OCI-LY7 (cell line): ENCODE results near the gene DHRSX. TPM values are rescaled to one million over a fixed set of nuclear protein-coding genes. Genes with fewer than 3 reads are reported as not detected.

Experiments used
- BruUV-seq: library from RNA; stranded (reverse); fragments of 400-500 nt; replicated peaks from 2 replicates; lab custom pipeline; 2021; lab: Mats Ljungman, UMichigan
- CTCF ChIA-PET: fragments of 300-600 bp; sonication (Branson Sonifier 250); formaldehyde crosslinking; loops from one replicate; lab custom pipeline; 2022; ENCODE audit warnings: antibody characterized with exemption; ENCODE audit not compliant: unreplicated experiment; lab: Charles Lee
- POLR2A ChIA-PET: fragments of 300-600 bp; sonication (Branson Sonifier 250); formaldehyde crosslinking; loops from one replicate; lab custom pipeline; 2022; ENCODE audit warnings: antibody characterized with exemption; lab: Charles Lee
- DNase-seq: peaks from one replicate; pipeline ENCODE4 v3.0.0-alpha.2; 2015; ENCODE audit warnings: low spot score
- H2AFZ ChIP-seq: fragments of 200-600 bp; sonication (generic), shearing (Covaris generic); 2 replicates; pipeline ENCODE4 v1.6.1; 2014; ENCODE audit warnings: mild to moderate bottlenecking, antibody characterized with exemption, low read length, moderate library complexity
- H3K27ac ChIP-seq: fragments of 200-600 bp; sonication (generic); 2 replicates; pipeline ENCODE4 v1.5.1; 2014; ENCODE audit warnings: mixed run types, low read depth, mild to moderate bottlenecking, moderate library complexity, low read length, inconsistent platforms; ENCODE audit not compliant: poor library complexity, severe bottlenecking
- H3K36me3 ChIP-seq: fragments of 200-600 bp; sonication (generic); 2 replicates; pipeline ENCODE4 v1.6.1; 2014; ENCODE audit warnings: mild to moderate bottlenecking, antibody characterized with exemption, low read length, moderate library complexity, mixed read lengths; ENCODE audit not compliant: insufficient read depth
- H3K4me1 ChIP-seq: fragments of 200-600 bp; sonication (generic); 2 replicates; pipeline ENCODE4 v1.5.1; 2014; ENCODE audit warnings: mild to moderate bottlenecking, low read length; ENCODE audit not compliant: insufficient read depth, poor library complexity, severe bottlenecking
- H3K4me2 ChIP-seq: fragments of 200-600 bp; sonication (generic); 2 replicates; pipeline ENCODE4 v1.6.1; 2014; ENCODE audit warnings: mild to moderate bottlenecking, low read length
- H3K4me3 ChIP-seq: fragments of 200-600 bp; sonication (generic); 2 replicates; pipeline ENCODE4 v1.5.1; 2014; ENCODE audit warnings: mild to moderate bottlenecking, low read depth, low read length; ENCODE audit not compliant: poor library complexity, severe bottlenecking
- H3K79me2 ChIP-seq: fragments of 200-600 bp; sonication (generic); 2 replicates; pipeline ENCODE4 v1.6.1; 2016; ENCODE audit warnings: low read depth, mild to moderate bottlenecking, low read length, moderate library complexity, mixed read lengths; ENCODE audit not compliant: insufficient read depth
- H3K9me2 ChIP-seq: fragments of 200-600 bp; sonication (generic); 2 replicates; pipeline ENCODE4 v1.6.1; 2016; ENCODE audit warnings: mild to moderate bottlenecking, low read length, mixed read lengths; ENCODE audit not compliant: insufficient read depth
- H3K9me3 ChIP-seq: fragments of 200-600 bp; sonication (generic); 2 replicates; pipeline ENCODE4 v1.6.1; 2014; ENCODE audit warnings: mild to moderate bottlenecking, mixed run types, low read length, mixed read lengths
- H4K20me1 ChIP-seq: fragments of 200-600 bp; sonication (generic); 2 replicates; pipeline ENCODE4 v1.6.1; 2014; ENCODE audit warnings: mild to moderate bottlenecking, antibody characterized with exemption, low read length, moderate library complexity, mixed read lengths; ENCODE audit not compliant: insufficient read depth
- CTCF ChIP-seq: fragments of 200-600 bp; sonication (generic); conservative IDR thresholded peaks from 2 replicates; pipeline ENCODE4 v1.5.1; 2014; ENCODE audit warnings: mild to moderate bottlenecking, antibody characterized with exemption, low read length, moderate library complexity, mixed read lengths
- EZH2phosphoT487 ChIP-seq: fragments of 200-600 bp; sonication (generic); IDR thresholded peaks from 2 replicates; pipeline ENCODE4 v1.6.1; 2018; ENCODE audit warnings: low read depth, borderline replicate concordance, mild to moderate bottlenecking, mixed run types, antibody characterized with exemption, low read length, moderate library complexity, mixed read lengths
- intact Hi-C: fragments of 100-400 bp; cut with micrococcal nuclease; formaldehyde crosslinking; loops from one replicate; pipeline ENCODE4 v1.10.0; 2022; ENCODE audit not compliant: unreplicated experiment
- total RNA-seq, 2 experiments: library from RNA; depleted of rRNA in 1 of 2; stranded (reverse); fragments of >200 nt in 1 of 2; shearing (Covaris generic) in 1 of 2; gene quantifications; 2 replicates each; pipeline ENCODE4 v1.2.3, GENCODE V29; 2014 to 2022

Gene DHRSX
- total RNA-seq, 2 experiments from 2014 or later = 25.2 to 30.9 TPM

- no TSS peak for BruUV-seq
- H3K9me2 ChIP-seq = no peaks in the 10 kb centered on the region
- no peaks in the 10 kb centered on the region for H3K4me1 ChIP-seq
- H3K4me3 ChIP-seq = no peak overlapping the region
- ChIA-PET CTCF (no interaction called here), POLR2A (no interaction called here)
- no peak overlapping the region for H3K27ac ChIP-seq
- H2AFZ ChIP-seq = no peak overlapping the region
- TF ChIP-seq EZH2phosphoT487 (no peak), CTCF (no peak)
- H3K36me3 ChIP-seq = no peaks in the 10 kb centered on the region
- DNase-seq = no peak
- no peaks in the 10 kb centered on the region for H4K20me1 ChIP-seq
- intact Hi-C loops = no loop called here
- H3K4me2 ChIP-seq = no peak overlapping the region
- no peaks in the 10 kb centered on the region for H3K9me3 ChIP-seq
- H3K79me2 ChIP-seq = no peaks in the 10 kb centered on the region
Measured at GRCh38 chrX:2374086-2374485, 126.7 kb downstream of the DHRSX start.

GRCh38 chrX:2373615-2374014, 127.2 kb downstream of the DHRSX start:
- no TSS peak for BruUV-seq
- no peak for DNase-seq
- TF ChIP-seq CTCF (no peak), EZH2phosphoT487 (no peak)
- Histone ChIP-seq H3K4me2 (no peak overlapping the region), H3K4me1 (no peaks in the 10 kb centered on the region), H3K4me3 (no peak overlapping the region), H3K27ac (no peak overlapping the region), H3K36me3 (no peaks in the 10 kb centered on the region), H3K9me3 (no peaks in the 10 kb centered on the region), H3K9me2 (no peaks in the 10 kb centered on the region), H2AFZ (no peak overlapping the region), H3K79me2 (no peaks in the 10 kb centered on the region), H4K20me1 (no peaks in the 10 kb centered on the region)
- ChIA-PET POLR2A (no interaction called here), CTCF (no interaction called here)
- intact Hi-C loops = no loop called here

DNA sequence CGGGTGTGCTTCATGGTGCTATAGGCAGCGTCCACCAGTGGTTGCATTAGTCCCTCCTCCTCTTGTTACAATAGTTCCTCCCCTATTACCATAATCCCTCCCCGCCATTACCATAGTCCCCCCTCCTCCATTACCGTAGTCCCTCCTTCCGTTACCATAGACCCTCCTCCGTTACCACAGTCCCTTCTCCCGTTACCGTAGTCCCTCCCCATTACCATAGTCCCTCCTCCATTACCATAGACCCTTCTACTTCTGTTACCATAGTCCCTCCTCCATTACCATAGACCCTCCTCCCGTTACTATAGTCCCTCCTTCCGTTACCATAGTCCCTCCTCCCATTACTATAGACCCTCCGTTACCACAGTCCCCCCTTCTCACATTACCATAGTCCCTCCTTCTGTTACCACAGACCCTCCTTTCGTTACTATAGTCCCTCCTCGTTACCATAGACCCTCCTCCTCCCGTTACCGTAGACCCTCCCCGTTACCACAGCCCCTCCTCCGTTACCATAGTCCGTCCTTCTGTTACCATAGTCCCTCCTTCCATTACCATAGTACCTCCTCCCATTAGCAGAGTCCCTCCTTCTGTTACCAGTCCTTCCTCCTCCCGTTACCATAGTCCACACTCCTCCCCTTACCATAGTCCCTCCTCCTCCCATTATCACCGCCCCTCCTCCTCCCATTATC, 129.6 kb downstream of the DHRSX start:
- no peak overlapping the region for H2AFZ ChIP-seq
- TF ChIP-seq EZH2phosphoT487 (no peak), CTCF (no peak)
- intact Hi-C loops = no loop called here
- CTCF ChIA-PET = no interaction called here
- no peak overlapping the region for H3K4me2 ChIP-seq
- H3K9me3 ChIP-seq = no peaks in the 10 kb centered on the region
- no peaks in the 10 kb centered on the region for H3K79me2 ChIP-seq
- POLR2A ChIA-PET = no interaction called here
- H3K4me1 ChIP-seq = no peaks in the 10 kb centered on the region
- DNase-seq = no peak
- H4K20me1 ChIP-seq = no peaks in the 10 kb centered on the region
- no peak overlapping the region for H3K27ac ChIP-seq
- no peaks in the 10 kb centered on the region for H3K9me2 ChIP-seq
- no peaks in the 10 kb centered on the region for H3K36me3 ChIP-seq
- H3K4me3 ChIP-seq = no peak overlapping the region
- BruUV-seq = no TSS peak
